Peyer's patch (tissue), 4 donors: ENCODE results near the gene YOD1.

Experiments
- CTCF ChIP-seq, 6 experiments: fragments of 450-650 bp in 4 of 6; fragments of 200-600 bp in 2 of 6; sonication (generic) in 1 of 6; IDR thresholded peaks; one replicate each; pipeline ENCODE4 v1.5.1; 2017 to 2019; ENCODE audit warnings: antibody characterized with exemption in 6 of 6, mild to moderate bottlenecking in 3 of 6, moderate library complexity in 1 of 6
- POLR2A ChIP-seq, 2 donors: fragments of 450-650 bp; IDR thresholded peaks; one replicate each; pipeline ENCODE4 v1.5.1; 2017; ENCODE audit warnings: antibody characterized with exemption in 2 of 2, mild to moderate bottlenecking in 2 of 2, moderate library complexity in 2 of 2

GRCh38 chr1:207060596-207060995 lies 9.6 kb upstream of the YOD1 start:
- TF ChIP-seq CTCF (IDR thresholded peaks at IDR 0.05): no peak
- TF ChIP-seq POLR2A (IDR thresholded peaks at IDR 0.05): no peak
